Stimulated activated naive CD8-positive, alpha-beta T cell treated with anti-CD3 and anti-CD28 coated beads, Interleukin-15, Interleukin-2, amounts not matched to agents 100 ng/mL and 50 ng/mL, for 24 hours (primary cell): ENCODE results near the gene PAX8.

Experiments used
- H3K27ac Mint-ChIP-seq: one replicate; pipeline ENCODE4 v1.8.0; 2021; ENCODE audit warnings: mild to moderate bottlenecking, mixed read lengths
- H3K27me3 Mint-ChIP-seq: one replicate; pipeline ENCODE4 v1.8.0; 2021; ENCODE audit warnings: mixed read lengths
- H3K36me3 Mint-ChIP-seq: one replicate; pipeline ENCODE4 v1.8.0; 2021; ENCODE audit warnings: low read depth, mixed read lengths
- H3K4me1 Mint-ChIP-seq: one replicate; pipeline ENCODE4 v1.8.0; 2021; ENCODE audit warnings: low read depth, mixed read lengths
- H3K4me3 Mint-ChIP-seq: one replicate; pipeline ENCODE4 v1.8.0; 2021; ENCODE audit warnings: mild to moderate bottlenecking, mixed read lengths
- H3K9me3 Mint-ChIP-seq: one replicate; pipeline ENCODE4 v1.8.0; 2021; ENCODE audit warnings: mixed read lengths

The PAX8 gene

DNA sequence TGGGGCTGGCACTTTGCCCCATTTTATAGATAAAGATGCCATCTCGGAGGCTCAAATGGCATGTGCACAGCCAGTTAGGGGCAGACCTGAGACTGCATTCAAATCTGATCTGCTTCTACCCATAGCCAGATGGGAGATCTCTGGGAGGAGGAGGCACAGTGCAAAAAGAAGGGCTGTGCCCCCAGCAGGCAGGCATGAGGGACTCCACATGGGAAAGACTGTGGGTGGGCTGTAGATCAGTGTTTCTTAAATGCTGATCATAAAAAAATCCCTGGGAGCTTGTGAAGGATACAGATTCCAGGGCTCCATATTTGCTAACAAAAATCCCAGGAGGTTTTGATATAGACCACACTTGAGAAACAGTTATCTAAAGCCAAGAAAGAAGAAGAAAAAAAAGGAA lies 15.2 kb downstream of the PAX8 start:
- Mint-ChIP-seq H3K27ac (no peak overlapping the region), H3K36me3 (peaks cover 13% of the 10 kb centered on the region)

DNA sequence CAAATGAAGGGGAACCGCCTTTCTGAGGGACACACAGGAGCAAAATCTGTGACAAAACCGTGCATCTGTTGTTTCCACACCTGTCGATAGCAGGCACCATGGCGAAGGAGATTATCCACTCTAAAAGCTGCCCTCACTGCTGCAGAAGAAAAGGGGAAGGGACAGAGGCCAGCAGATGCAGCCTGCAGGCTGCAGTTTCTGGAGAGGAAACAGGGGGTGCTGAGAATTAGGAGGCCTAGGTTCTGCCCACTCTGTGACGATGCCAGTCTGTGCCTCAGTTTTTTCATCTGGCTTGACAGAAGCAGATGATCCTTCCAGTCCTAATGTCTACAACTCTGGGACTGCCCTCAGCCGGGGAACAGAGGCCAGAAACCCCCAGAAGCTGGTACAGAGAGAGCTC lies 17.7 kb downstream of the PAX8 start:
- Mint-ChIP-seq H3K27ac (no peak overlapping the region), H3K36me3 (peaks cover 13% of the 10 kb centered on the region), H3K27me3 (peaks cover 3% of the 10 kb centered on the region), H3K9me3 (no peaks in the 10 kb centered on the region), H3K4me3 (no peak overlapping the region), H3K4me1 (peaks cover 7% of the 10 kb centered on the region)

More for the DNA sequence above, 15.2 kb downstream of the PAX8 start:
- no peaks in the 10 kb centered on the region for H3K9me3 Mint-ChIP-seq
- no peaks in the 10 kb centered on the region for H3K4me1 Mint-ChIP-seq
- peaks cover 3% of the 10 kb centered on the region for H3K27me3 Mint-ChIP-seq
- no peak overlapping the region for H3K4me3 Mint-ChIP-seq

DNA sequence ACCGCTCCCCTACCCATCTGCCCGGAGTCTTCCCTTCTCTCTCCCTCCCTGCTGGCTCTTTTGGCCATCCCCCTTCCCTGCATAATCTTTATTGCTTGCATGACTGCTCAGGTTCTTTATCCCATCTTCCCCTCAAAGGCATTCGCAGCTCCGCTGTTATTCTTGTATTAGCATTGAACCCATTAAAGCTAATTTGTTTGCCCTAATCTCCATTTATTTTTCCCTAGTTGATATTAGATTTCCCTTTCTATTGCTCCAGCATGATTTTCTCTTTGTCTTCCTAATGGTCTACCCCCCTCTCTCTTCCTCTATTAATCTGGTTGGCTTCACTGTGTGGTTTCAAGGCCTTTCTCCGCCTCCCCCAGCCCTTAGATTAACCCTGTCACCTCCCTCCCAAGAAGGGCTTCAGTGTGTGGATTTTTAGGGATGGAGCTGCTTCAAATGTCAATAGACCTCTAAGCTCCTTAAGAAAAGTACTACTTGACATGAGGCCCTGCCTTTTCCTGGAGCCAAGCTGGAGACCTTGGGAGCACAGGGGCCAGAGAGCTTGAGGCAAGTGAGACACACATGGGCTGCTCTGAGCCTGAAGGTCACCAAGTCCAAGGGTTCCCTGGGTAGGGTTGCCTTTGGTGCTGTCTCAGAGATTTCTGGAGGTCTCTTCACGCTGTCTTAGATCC lies 20.1 kb downstream of the PAX8 start:
- H3K9me3 Mint-ChIP-seq, result no peaks in the 10 kb centered on the region
- H3K4me1 Mint-ChIP-seq, result peaks cover 28% of the 10 kb centered on the region
- H3K36me3 Mint-ChIP-seq, result no peaks in the 10 kb centered on the region
- H3K27ac Mint-ChIP-seq, result no peak overlapping the region
- no peaks in the 10 kb centered on the region for H3K27me3 Mint-ChIP-seq
- no peak overlapping the region for H3K4me3 Mint-ChIP-seq

DNA sequence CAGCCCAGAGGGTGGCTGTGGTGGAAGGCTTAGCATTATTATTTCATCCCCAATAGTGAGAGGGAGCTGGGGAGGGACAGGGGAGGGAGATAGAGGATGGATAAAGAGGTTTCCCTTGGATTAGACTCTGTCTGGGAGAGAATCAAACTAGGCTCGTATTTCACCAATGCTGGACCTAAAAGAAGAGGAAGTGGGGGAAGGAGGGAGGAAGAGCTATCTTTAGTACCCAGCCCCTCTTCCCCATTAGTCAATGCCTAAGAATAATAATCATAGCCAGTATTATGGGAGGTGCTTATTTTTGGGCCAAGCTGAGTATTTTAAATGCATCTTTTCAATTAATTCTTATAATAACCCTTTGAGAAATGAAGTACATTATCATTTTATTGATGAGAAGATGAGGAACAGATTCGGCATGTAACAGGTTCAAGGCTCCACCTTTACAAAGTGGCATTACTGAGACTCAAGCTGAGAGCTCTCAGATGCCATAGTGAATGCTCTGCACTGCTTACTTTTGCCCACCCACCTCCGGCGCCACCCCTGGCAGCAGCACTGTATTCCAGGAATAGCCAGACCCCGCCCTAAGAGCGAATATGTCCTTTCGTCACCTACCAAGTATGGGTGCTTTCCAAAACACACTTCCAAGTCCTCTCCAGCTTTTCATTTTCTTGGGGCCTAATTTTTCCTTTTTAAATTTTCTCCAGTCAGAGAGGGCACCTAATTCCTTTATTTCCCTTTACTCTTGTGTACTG lies 21.0 kb downstream of the PAX8 start:
- no peaks in the 10 kb centered on the region for H3K36me3 Mint-ChIP-seq
- H3K27me3 Mint-ChIP-seq, result no peaks in the 10 kb centered on the region
- H3K4me3 Mint-ChIP-seq, result no peak overlapping the region
- H3K27ac Mint-ChIP-seq, result no peak overlapping the region
- H3K9me3 Mint-ChIP-seq, result no peaks in the 10 kb centered on the region
- H3K4me1 Mint-ChIP-seq, result peaks cover 37% of the 10 kb centered on the region

DNA sequence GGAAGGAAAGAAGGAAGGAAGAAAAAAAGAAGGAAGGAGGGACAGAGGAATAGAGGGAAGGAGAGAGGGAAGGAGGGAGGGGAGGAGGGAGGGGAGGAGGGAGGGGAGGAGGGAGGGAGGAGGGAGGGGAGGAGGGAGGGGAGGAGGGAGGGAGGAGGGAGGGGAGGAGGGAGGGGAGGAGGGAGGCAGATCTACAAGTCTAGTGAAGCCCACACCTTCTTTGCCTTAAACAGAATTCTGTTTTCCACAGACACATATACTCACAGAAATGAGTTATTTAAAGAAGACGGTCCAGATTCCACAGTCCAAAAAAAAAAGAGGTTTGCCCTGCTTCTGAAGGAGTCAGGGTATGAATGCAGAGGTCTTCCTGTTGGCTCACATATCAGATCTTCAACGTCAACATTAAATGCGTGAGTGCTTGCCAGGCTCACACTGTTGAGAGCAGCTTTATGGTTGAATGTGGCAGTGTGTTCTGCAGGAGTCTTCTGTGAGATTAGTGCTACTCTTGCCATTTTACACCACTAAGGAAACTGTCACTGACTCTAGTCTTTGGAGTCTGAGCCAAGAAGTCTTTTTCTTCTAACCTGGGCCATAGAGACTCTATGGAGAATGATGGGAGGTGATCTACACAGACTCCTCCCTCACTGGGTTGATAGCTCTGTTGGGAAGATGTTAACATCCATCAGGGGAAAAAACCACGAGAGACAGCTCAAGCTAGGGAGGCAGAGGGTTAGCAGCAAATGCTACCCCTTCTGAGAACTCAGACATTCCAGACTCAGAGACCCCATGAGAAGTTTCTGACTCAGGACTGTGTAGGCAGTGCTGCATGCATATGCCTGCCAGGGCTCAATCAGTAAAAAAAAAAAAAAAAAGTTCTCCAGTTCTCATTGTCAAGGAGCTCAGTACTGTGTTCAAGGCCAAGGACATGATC lies 23.3 kb downstream of the PAX8 start:
- H3K36me3 Mint-ChIP-seq, result no peaks in the 10 kb centered on the region
- H3K27ac Mint-ChIP-seq, result peak overlapping the region; percentile 10
- H3K4me1 Mint-ChIP-seq, result peaks cover 60% of the 10 kb centered on the region
- H3K27me3 Mint-ChIP-seq, result no peaks in the 10 kb centered on the region
- H3K9me3 Mint-ChIP-seq, result no peaks in the 10 kb centered on the region
- no peak overlapping the region for H3K4me3 Mint-ChIP-seq

DNA sequence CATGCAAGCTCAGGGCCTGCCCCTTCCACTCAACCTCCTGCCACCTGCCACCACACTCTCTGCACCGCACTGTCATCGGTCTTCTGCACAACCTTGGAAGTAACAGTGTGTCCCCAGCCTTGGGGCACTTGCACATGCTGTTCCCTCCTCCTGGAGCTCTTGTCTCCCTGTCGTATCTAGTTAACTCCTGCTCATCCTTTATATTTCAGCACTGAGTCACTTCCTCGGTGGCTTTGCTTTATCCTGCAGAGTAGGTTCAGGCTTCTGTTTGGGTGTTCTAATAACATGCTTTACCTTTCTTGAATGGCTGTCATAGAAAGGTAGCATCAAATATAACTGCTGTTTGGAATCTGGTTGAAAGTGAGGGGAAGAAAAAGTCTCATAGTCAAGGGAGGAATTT lies 25.3 kb downstream of the PAX8 start:
- H3K27ac Mint-ChIP-seq, result no peak overlapping the region
- H3K27me3 Mint-ChIP-seq, result no peaks in the 10 kb centered on the region
- H3K36me3 Mint-ChIP-seq, result no peaks in the 10 kb centered on the region
- no peaks in the 10 kb centered on the region for H3K9me3 Mint-ChIP-seq
- no peak overlapping the region for H3K4me3 Mint-ChIP-seq
- H3K4me1 Mint-ChIP-seq, result peaks cover 70% of the 10 kb centered on the region

DNA sequence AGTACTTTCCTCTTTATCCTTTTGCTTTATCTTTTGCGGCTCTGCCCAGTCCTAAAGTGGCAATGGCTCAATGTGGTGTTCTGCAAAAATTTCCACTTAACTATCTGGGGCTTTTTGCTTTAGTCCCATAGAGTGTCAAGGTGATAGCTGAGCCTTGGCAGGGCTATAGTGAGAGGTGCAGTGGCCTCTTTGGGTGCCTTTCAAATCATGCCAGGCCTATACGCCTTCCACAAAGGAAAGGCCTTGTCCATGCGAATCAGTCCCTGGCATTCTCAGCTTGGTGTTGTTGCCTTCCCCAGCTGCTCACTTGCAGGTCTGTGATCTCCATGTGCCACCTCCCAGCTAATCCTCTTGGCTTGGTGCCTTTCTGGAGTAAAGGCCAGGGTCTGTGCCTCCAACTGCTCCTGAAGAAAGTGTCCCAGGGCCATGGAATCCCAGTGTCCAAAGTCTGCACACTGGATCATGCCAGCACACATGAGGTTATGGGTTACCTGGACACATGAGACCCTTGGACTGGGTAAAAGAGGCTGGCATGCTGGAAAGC lies 26.6 kb downstream of the PAX8 start:
- Mint-ChIP-seq H3K36me3 (no peaks in the 10 kb centered on the region), H3K27me3 (no peaks in the 10 kb centered on the region), H3K27ac (peak overlapping the region; percentile 75), H3K9me3 (no peaks in the 10 kb centered on the region), H3K4me1 (peaks cover 67% of the 10 kb centered on the region), H3K4me3 (no peak overlapping the region)

DNA sequence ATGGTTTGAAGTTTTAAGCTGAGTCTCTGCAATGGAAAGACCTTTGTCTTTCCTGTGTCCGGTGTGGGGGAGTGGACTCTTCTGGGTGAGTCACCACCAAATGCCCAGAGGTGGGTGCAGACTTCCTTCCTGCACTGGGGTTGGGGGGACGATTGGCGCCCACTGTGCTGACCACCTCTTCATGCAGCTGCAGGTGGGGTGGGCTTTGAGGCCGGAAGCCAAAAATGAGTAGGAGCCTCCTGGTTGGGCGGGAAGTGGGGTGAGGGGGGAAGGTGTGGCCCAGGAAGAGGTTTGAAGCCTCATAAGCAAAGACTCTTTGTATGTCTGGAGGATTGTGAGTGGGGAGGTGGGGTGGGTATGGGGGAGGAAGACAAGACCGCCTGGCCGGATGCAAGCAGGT lies 27.6 kb downstream of the PAX8 start:
- H3K4me1 Mint-ChIP-seq, result peaks cover 64% of the 10 kb centered on the region
- H3K4me3 Mint-ChIP-seq, result no peak overlapping the region
- peak overlapping the region; percentile 75 for H3K27ac Mint-ChIP-seq
- H3K27me3 Mint-ChIP-seq, result no peaks in the 10 kb centered on the region
- H3K9me3 Mint-ChIP-seq, result no peaks in the 10 kb centered on the region
- H3K36me3 Mint-ChIP-seq, result no peaks in the 10 kb centered on the region

DNA sequence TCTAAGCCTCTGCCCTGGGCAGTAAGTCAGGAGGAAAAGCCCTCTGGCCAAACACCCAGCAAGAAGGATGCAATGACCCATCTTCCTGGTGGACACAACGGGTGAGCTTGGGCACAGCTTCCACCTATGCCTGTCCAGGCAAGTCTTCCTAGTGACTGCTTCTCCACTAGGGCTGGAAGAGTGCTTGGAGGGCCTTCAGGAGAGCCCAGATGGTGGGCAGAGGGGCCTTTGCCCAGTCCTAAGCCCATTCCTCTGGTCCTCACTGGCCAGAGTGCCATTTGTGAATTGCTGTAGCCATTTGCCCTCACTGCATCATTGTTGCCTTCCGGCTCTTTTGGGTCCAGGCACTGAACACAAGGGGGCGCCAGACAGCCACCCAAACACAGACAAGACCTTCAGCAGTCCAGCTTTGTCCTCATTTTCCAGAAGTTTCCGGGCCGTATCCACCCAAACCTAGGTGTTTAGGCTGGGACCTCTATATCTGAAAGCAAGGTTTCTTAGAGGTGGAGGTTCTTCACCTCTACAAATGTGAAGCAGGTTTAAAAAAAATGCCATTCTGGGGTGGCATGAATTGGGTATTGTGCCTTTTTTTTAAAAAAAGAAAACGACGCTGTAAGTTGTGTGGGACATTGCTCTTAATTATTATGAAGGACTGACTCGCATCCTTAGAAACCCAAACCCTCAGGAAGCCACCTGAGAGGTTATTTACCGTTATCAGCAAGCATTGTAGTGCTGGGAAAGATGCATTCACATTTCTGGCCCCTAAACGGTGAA lies 29.5 kb downstream of the PAX8 start:
- peak overlapping the region; percentile 41 for H3K27ac Mint-ChIP-seq
- no peaks in the 10 kb centered on the region for H3K9me3 Mint-ChIP-seq
- H3K27me3 Mint-ChIP-seq, result no peaks in the 10 kb centered on the region
- H3K4me3 Mint-ChIP-seq, result no peak overlapping the region
- H3K4me1 Mint-ChIP-seq, result peaks cover 47% of the 10 kb centered on the region
- no peaks in the 10 kb centered on the region for H3K36me3 Mint-ChIP-seq

DNA sequence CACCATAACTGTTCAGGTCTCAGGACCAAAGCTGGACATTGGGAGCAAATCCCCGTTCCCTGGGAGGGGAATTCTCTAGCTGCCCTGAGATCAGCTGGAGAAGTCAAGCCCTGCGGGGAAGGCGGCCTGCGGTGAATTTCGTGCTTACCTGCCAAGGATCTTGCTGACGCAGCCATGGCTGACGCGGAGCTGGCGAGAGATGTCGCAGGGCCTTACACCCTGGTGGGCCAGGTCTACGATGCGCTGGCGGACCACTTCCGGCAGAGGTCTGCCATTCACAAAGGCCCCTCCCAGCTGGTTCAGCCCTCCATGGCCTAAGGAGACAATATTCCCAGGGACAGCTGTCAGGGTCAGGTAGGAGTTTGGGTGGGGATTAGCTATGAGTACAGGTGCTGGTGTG lies 32.1 kb downstream of the PAX8 start:
- Mint-ChIP-seq H3K27me3 (no peaks in the 10 kb centered on the region), H3K9me3 (no peaks in the 10 kb centered on the region), H3K27ac (no peak overlapping the region), H3K4me3 (no peak overlapping the region), H3K36me3 (no peaks in the 10 kb centered on the region), H3K4me1 (peaks cover 23% of the 10 kb centered on the region)

DNA sequence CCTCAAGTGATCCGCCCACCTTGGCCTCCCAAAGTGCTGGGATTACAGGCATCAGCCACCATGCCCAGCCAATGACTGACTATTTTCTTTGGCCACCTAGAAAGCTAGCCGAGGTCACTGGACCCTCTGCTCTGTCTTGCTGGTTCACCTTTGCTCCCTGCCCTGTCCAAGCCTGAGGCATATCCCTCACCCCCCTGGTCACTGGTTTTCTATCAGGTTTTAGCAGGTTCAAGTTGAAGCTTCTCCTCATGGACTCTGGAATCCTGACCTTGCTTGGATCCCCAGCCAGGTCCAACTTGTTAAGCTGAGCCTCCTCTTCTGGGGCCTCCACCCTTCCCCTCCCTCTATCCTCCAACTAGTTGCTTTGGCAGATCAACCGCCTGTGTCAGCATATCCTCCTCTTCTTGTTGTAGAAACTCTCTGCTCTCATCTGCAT lies 33.4 kb downstream of the PAX8 start:
- H3K36me3 Mint-ChIP-seq, result no peaks in the 10 kb centered on the region
- H3K4me3 Mint-ChIP-seq, result no peak overlapping the region
- H3K9me3 Mint-ChIP-seq, result no peaks in the 10 kb centered on the region
- H3K27me3 Mint-ChIP-seq, result no peaks in the 10 kb centered on the region
- peaks cover 23% of the 10 kb centered on the region for H3K4me1 Mint-ChIP-seq
- H3K27ac Mint-ChIP-seq, result no peak overlapping the region

DNA sequence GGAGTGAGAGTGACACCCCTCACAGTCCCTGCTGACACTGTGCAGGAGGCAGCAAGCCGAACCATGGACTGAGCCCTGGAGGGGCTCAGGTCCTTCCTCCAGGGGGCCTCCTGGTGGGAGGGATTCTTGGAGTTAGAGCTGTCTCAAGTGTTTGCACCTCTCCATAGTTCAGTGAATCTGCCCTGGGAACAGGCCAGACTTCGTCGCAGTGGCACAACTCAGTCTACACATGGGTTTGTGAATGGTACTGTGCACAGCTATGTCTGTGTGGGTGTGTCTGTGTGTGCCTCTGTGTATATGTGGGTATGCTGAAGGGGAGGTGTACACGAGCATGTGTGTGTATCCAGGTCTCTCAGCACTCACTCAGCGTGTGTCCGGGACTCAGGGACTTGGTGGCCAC lies 36.4 kb downstream of the PAX8 start:
- peak overlapping the region; percentile 58 for H3K27ac Mint-ChIP-seq
- H3K4me1 Mint-ChIP-seq, result peaks cover 28% of the 10 kb centered on the region
- peaks cover 3% of the 10 kb centered on the region for H3K36me3 Mint-ChIP-seq
- no peaks in the 10 kb centered on the region for H3K9me3 Mint-ChIP-seq
- H3K4me3 Mint-ChIP-seq, result no peak overlapping the region
- H3K27me3 Mint-ChIP-seq, result no peaks in the 10 kb centered on the region

DNA sequence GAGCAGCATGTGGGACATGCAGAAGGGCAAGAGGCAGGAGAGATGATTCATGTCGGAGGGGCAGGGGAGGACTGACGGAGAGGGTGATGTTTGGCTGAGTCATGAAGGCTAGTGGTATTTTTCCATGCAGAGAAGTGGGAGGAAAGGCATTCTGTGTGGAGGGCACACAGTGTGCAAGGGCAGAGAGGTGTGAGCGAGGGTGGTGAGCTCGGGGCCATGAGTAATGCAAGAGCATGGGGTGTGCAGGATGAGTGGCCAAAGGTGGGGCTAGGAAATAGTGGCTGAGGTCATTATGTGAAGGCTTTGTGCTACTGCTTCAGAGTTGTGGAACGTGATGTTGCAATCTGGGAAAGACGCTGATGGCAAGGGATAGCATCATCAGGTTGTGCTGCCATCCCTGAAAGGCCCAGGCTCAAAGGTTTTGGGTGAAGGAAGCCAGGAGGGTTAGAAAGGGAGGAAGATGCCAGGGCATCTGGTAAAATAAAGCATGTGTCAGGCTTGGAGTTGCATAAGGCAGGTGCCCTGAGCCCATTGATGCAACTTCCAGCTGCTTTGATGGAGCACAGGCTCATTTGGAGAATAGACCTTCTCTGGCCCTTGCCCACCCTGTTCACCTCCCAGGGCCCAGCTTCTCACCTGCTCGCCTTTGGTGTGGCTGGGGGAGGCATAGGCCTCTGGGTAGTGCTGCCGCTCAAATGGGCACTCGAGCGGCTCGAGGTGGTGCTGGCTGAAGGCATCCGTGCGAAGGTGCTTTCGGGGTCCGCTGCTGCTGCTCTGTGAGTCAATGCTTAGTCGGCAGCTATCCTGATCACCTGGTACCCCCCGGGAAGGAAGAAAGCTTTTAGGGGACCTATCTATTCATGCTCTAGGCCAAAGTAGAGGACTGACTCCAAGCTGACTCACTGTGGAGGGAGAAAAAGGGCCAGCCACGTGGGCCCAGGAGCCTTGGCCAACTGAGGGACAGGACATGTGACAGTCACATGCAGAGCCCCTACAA lies 37.5 kb downstream of the PAX8 start:
- Mint-ChIP-seq H3K27me3 (no peaks in the 10 kb centered on the region), H3K36me3 (peaks cover 3% of the 10 kb centered on the region), H3K4me1 (peaks cover 28% of the 10 kb centered on the region), H3K9me3 (no peaks in the 10 kb centered on the region), H3K27ac (peak overlapping the region; percentile 91), H3K4me3 (peak overlapping the region; percentile 63)
